Hematopoietic multipotent progenitor cell treated with erythropoietin and hydrocortisone succinate and interleukin-3 and kit ligand, for 8 days (in vitro differentiated cells): Measurements from ENCODE around the gene FAM89B.
A peak's percentile ranks its signal among the peaks of the same experiment; 100 is the strongest.

Experiments used
- DNase-seq: peaks from one replicate; pipeline ENCODE4 v3.0.0-alpha.2; 2015

Gene FAM89B

GRCh38 chr11:65575568-65576231 lies 3.4 kb downstream of the FAM89B start, which contains the start of gene EHBP1L1:
Gene EHBP1L1, plus strand, starts transcription at chr11:65576053. Its CDS starts 250 bp downstream, at chr11:65576303.
- peak; percentile 80 for DNase-seq

DNA sequence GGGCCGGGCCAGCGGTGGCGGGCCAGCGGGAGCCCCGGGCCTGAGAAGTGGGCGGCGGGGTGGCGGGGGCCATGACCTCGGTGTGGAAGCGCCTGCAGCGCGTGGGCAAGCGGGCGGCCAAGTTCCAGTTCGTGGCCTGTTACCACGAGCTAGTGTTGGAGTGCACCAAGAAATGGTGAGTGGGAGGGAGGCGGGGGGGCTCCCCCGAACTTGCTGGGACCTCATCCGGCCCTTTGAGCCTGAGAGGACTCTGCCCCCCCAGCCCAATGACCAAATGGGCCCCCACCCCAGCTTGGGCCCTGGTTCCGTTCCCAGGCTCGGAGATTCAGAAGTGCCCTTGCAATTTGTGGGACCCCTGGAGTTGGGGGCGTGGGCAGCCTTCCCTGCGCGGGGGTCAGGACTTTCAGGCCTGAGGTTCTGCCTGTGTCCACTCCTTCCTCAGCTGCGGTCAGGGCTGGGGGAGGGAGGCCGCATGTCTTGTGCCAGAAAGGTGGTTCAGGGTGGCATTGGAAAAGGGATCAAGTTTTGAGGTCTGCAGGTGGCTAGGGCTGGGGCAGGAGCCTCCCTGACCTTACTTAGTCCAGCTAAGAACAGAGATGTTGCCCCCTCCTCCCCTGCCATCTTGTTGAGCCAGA lies 4.0 kb downstream of the FAM89B start:
- DNase-seq: no peak

DNA sequence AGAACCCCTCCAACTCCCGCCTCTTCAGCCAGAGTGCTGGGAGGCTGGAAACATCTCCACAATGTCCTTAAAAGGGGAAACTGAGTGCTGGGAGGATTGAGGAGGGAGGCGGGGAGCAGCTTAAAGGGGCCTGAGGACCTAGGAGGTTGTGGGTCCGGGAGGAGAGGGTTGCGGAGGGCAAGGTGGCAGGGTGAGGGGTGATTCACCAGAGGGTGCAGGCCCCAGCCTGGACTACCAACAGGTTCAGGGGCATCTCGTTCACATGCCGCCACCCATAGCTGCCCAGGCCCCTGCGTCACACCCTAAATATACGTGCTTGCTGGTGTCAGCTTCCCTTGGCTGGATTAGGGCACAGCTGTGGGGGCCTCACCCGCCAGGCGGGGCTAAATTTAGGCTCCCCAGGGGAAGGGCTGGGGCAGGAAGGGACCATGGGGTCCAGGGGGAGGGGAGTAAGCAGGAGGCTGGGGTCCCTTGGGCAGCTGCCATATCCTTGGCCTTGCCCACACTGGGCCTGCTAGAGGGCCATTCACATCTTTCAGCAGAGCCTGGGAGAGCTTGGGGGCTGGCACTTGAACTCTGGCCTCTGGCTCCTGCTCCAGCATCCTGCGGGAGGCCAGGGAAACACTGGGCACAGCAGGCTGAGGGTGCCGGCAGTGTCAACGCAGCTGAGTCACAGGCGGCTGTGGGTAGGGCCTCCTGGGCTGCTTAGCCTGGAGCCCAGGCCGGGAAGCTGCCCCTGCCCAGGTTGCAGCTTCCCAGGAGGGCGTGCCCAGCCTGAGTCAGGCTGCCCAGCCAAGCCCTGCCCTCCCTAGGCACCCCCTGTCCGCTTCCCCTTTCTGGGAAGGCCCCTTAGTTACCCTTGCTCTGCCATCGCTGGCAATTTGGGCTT lies 4.8 kb downstream of the FAM89B start:
- peak; percentile 66 for DNase-seq

- DNase-seq: no peak
These were observed 5.4 kb downstream of the FAM89B start for GRCh38 chr11:65577756-65578109.

DNA sequence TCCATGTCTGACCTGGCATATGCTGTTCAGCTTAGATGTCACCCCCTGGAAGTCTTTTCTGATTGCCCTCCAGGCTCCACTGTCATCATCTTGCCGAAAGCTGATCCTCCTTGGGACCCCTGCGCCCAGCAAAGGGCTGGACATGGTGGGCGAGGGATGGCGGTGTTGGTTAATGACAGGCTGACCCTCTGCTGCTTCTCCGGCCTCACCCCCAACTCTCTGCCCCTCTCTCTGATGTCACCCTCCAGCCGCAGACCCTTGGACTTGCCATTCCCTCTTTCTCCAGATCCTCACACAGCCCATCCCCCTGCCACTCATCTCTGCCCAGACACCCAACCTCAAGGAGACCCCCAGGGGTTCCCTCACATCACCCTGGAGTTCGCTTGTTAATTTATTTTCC lies 5.8 kb downstream of the FAM89B start:
- no peak for DNase-seq

DNA sequence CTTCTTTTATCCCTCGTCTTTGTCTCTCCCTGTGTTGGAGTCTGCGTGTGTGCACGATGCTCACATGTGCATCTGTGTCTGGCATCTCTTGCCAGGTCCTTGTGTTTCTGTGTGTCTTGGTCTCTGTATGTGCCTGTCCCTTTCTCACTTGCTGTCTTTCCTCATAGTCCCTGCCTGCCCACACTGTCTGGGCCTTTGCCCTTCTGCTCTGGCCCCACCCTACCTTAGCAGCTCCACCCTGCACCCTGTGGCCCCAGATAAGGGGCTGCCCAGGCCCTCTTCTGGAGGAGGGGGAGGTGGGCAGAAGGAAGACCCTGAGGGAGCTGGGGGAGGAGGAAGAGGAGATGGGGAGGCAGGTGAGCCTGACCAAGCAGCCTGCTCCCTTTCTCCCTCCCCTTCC lies 6.3 kb downstream of the FAM89B start:
- DNase-seq: peak; percentile 88

DNA sequence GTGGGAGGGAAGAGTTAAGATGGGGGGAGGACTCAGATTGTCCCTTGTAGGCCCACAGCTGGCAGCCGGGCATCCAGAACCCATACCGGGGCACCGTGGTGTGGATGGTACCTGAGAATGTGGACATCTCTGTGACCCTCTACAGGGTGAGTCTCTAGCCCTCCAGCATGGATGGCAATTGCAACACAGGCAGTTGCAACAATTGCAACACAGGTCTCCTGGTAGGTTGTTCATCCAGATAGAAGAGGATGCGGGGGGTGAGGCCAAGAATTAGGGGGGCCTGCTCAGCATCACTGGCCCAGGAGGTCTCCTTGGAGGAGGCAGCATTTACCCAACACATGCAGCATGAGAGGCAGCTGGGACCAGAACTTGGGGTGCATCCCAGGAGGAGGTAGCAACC lies 7.0 kb downstream of the FAM89B start:
- DNase-seq: no peak

- no peak for DNase-seq
These were observed 7.8 kb downstream of the FAM89B start for GRCh38 chr11:65580031-65580692.

GRCh38 chr11:65580756-65581155 lies 8.4 kb downstream of the FAM89B start:
- DNase-seq: no peak

GRCh38 chr11:65581928-65582327 lies 9.6 kb downstream of the FAM89B start:
- no peak for DNase-seq

GRCh38 chr11:65583589-65583988 lies 11.3 kb downstream of the FAM89B start:
- no peak for DNase-seq

DNA sequence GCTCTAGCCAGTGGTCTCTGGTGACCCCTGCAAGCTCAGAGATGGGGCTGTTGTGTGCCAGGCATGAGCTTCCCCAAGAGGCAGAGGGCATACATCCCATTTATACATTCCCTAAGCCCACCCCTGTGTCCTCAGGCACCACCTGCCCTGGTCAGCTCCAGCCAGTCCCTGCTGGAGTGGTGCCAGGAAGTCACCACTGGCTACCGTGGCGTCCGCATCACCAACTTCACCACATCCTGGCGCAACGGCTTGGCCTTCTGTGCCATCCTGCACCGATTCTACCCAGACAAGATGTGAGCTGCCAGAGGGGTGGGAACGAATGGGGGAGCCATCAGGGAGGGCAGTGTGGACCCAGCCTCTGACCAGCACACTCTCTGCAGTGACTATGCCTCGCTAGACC lies 11.8 kb downstream of the FAM89B start:
- no peak for DNase-seq

DNA sequence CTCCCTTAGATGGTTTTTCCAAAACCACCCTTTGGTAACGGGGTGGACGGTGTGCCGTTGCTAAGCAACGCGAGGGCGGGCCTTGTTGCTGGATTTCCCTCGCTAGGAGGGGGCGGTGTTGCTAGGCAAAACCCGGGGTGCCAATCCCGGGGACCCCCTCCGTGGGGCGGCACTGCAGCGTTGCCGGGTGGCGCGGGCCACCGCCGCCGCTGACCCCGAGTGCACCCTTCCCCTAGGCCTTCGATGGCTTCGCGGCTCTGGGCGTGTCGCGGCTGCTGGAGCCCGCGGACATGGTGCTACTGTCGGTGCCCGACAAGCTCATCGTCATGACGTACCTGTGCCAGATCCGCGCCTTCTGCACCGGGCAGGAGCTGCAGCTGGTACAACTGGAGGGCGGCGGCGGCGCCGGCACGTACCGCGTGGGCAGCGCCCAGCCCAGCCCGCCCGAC lies 12.4 kb downstream of the FAM89B start:
- no peak for DNase-seq

- no peak for DNase-seq
These were observed 13.3 kb downstream of the FAM89B start for GRCh38 chr11:65585396-65586246.

- no peak for DNase-seq
These were observed 13.9 kb downstream of the FAM89B start for GRCh38 chr11:65586247-65586630.

GRCh38 chr11:65586676-65587075 lies 14.3 kb downstream of the FAM89B start:
- no peak for DNase-seq

GRCh38 chr11:65588199-65589054 lies 16.1 kb downstream of the FAM89B start:
- DNase-seq: peak; percentile 83

DNA sequence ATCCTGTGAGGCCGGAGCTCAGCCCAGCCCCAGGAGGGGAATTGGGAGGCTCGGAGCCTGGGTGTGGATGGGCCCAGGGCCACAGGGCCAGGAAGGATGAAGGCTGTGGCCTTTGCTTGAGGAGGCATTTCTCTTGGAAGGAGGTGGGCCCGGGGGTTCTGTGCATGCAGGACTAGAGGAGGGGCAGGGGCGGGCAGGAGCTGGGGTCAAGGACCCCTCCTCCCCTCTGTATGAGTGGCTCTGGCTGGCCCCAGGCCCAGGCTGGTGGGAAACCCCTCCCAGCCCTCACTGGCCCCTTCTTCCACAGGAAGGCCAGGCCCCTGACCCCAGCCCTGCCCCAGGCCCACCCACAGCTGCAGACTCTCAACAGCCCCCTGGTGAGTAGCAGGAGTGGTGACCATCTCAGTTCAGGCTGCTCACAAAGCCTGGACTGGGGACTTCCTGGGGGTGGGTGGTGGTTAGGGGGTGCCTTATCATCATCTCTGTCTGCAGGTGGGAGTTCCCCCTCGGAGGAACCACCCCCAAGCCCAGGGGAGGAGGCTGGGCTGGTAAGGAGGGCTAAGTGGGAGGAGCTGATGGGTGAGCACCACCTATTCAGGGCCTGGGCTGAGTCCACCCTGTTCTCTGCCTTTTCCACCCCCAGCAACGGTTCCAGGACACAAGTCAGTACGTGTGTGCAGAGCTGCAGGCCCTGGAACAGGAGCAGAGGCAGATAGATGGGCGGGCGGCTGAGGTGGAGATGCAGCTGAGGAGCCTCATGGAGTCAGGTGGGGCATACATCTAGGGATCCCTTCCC lies 17.3 kb downstream of the FAM89B start:
- peak; percentile 86 for DNase-seq

- no peak for DNase-seq
These were observed 18.0 kb downstream of the FAM89B start for GRCh38 chr11:65590240-65590738.
